ENCODE data around the gene YPEL5.

Gene YPEL5

DNA sequence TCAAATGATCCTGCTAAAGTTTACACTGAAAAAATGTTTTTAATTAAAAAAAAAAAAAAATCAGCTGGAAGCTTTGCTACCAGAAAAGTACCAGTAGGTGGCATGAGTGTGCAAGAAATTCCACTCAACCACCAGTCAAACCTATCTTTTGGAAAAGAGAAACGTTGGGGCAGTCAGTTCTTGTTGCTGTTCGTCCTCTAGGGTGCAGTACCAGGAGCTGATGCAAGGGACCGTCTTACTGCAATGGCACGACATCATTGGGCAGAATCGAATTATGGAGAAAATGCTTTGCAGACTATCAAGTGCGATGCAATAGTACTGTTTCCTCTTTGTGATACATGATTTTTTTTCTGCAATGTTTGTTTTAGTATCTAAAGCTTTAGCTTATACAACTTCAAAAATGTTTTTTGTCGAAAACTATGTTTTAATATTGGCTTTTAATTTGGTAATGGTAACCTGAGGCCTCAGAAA is 18.3 kb downstream of the YPEL5 start:
- peak; percentile 53 for DNase-seq (ENCODE audit: low read depth)

- DNase-seq (ENCODE audit: low read depth), result no peak
Observed at GRCh38 chr2:30165617-30166016, 18.8 kb downstream of the YPEL5 start.

- DNase-seq (ENCODE audit: low read depth), result no peak
Observed at GRCh38 chr2:30172627-30173026, 25.8 kb downstream of the YPEL5 start.

DNA sequence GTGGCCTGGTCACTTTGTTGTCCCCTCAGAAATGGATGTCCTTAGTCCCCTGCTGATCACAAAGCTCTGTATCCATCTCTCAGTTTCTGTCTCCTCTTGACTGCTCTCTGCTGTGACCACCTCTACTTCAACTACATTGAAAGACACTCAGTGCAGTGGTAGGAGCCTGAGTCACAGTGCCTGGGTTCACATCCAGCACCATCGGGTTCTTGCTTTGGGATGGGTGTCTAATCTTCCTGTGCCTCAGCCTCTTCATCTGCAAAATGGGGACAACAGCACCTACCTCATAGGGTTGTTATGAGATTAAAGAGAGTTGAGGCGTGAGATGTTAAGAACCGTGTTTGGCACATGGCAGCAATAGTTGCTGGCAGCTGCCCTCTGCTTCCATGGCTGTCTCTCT is 30.6 kb downstream of the YPEL5 start:
- DNase-seq (ENCODE audit: low read depth), result no peak

GRCh38 chr2:30177956-30178355 is 31.1 kb downstream of the YPEL5 start:
- no peak for DNase-seq (ENCODE audit: low read depth)

GRCh38 chr2:30178618-30179434 is 32.0 kb downstream of the YPEL5 start:
- no peak for DNase-seq (ENCODE audit: low read depth)

- DNase-seq (ENCODE audit: low read depth), result no peak
Observed at GRCh38 chr2:30179536-30179935, 32.7 kb downstream of the YPEL5 start.

- DNase-seq (ENCODE audit: low read depth), result no peak
Observed at GRCh38 chr2:30180226-30180625, 33.4 kb downstream of the YPEL5 start.

DNA sequence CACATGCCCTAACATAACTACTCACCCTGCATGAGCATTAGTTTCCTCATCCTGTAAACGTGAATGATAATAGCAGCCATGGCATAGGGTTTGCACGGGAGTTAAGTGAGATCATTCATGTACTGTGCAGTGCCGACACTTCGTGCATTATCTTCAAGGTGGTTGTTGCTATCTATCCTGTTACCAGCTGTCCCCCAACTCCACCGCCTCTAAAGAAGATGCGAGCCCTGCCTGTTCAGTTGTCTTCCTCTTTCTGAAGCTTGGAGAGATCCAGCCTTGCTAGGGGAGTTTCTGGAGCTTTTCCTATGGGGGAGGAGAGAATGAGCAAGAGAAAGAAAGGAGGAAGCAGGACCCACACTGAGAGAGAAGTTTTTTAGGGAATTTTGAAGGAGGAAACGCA is 34.4 kb downstream of the YPEL5 start:
- no peak for DNase-seq (ENCODE audit: low read depth)

DNA sequence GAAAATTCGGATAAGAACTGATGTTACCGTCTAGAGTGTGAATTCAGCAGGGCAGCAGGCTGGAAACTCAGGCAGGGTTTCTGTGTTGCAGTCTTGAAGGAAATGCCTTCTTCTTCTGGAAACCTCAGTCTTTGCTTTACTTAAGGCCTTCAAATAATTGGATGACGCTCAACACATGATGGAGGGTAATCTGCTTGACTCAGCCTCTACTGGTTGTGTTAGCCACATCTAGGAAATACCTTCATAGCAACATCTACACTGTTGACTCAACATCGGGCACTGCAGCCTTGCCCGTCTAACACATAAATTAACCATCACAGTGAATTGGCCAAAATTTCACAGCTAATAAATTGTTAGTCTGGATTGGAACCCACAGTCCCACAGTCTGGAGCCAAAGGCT is 37.2 kb downstream of the YPEL5 start:
- DNase-seq (ENCODE audit: low read depth), result no peak

GRCh38 chr2:30185178-30185577 is 38.4 kb downstream of the YPEL5 start:
- no peak for DNase-seq (ENCODE audit: low read depth)

DNA sequence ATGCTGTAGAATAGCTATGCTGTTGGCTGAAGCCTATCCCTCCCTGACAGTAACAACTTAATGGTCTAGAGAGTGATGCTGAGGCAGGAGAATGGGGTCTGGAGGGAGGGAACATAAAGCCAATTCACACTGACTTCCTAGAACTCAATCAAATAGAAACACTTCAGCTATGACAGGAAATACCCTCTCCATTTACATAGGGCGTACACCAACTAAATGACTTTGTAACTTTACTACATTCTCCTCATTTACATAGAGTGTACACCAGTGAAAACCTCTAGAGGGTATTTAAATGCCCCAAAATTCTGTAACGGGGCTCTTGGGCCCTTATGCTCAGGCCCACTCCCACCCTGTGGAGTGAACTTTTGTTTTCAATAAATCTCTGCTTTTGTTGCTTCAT is 41.5 kb downstream of the YPEL5 start:
- no peak for DNase-seq (ENCODE audit: low read depth)

DNA sequence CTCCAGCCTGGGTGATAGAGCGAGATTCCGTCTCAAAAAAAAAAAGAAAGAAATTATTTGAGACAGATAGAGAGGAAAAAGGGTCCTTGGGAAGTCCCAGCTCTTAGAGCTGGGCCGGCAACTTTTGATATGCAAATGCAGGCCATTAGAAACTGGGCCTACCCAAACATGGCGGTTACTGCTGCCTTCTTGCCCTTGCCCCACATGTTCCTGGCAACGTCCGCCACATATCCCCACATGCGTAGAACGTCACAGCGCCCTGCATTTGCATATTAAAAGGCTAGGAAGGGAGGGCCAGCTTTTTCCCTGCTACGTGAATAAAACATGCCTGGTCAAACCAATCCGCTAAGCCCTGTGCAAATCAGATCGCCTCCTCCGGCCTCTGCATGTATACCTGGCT is 43.8 kb downstream of the YPEL5 start:
- DNase-seq (ENCODE audit: low read depth), result no peak

DNA sequence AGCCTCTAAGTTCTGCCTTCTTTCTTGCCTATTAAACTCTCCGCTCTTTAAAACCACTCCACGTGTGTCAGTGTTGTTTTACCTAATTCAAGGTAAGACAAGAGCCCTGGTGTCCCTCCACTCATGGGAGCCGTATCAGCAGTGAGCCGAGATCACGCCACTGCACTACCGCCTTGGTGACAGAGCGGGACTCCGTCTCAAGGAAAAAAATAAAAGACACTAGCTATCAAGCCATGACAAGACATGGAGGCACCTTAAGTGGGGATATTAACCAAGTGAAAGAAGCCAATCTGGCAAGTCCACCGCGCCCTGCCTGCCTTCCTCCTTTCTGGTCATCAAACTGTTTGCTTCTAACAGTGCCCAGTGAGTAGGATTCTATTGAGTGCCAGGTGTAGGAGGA is 44.3 kb downstream of the YPEL5 start:
- DNase-seq (ENCODE audit: low read depth), result no peak

GRCh38 chr2:30191819-30192271 is 45.0 kb downstream of the YPEL5 start:
- DNase-seq (ENCODE audit: low read depth), result no peak

GRCh38 chr2:30192314-30192713 is 45.5 kb downstream of the YPEL5 start:
- DNase-seq (ENCODE audit: low read depth), result no peak

- DNase-seq (ENCODE audit: low read depth), result no peak
Observed at GRCh38 chr2:30193104-30193681, 46.4 kb downstream of the YPEL5 start.

DNA sequence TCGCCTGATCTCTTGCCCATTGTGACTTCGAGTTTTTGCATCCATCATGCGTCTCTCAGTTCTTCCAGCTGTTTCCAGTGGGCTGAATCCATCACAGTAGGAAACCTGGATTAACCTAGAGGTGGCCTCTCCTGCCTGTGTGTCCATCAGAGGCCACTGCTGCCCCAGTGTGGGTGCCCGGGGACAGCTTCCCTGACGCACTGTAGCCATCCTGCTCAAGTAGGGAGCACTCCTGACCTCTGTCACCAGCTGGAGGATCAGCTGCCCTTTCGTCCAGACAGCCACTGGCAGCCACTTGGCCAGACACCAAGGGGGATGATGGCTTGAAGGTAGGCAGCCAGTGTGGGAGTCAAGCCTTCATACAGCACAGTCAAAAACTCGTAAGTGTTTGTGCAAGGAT is 47.6 kb downstream of the YPEL5 start:
- no peak for DNase-seq (ENCODE audit: low read depth)

DNA sequence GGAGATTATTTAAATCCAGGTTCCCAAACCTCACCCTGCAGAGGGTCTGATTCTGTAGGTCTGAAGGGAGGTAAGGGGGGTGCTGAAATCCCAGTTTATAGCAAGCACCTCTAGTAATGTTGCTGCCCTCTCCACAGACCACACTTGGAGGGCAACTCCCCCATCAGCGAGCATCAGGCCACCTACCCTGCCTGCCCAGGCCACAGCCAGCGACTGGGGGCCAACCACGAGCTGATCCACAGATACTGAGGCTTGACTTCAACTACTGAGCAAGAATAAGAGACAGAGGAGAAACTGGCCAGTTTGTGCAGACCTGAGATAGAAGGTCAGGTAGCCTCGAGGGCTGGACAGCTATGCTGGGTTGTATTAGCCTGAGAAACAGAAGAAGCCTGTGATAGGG is 48.2 kb downstream of the YPEL5 start:
- DNase-seq (ENCODE audit: low read depth), result no peak

GRCh38 chr2:30197570-30198192 is 50.9 kb downstream of the YPEL5 start:
- DNase-seq (ENCODE audit: low read depth), result no peak

DNA sequence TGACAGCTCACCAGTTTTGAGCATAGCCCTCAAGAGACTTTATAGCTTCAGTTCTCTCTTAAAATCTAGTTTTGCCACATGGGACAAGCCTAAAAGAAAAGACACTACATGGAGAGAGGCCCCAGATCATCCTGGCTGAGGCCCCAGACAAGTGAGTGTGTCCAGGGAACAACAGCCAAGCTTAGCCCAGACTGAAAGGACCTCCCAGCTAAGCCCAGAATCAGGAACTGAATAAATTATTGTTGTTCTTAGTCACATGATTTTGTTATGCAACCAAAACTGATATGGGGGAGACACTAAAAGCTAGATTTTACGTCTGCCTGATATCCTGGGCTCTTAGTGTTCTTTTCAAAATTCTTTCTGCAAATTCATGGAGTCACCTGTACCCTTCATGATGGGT is 55.2 kb downstream of the YPEL5 start:
- no peak for DNase-seq (ENCODE audit: low read depth)

DNA sequence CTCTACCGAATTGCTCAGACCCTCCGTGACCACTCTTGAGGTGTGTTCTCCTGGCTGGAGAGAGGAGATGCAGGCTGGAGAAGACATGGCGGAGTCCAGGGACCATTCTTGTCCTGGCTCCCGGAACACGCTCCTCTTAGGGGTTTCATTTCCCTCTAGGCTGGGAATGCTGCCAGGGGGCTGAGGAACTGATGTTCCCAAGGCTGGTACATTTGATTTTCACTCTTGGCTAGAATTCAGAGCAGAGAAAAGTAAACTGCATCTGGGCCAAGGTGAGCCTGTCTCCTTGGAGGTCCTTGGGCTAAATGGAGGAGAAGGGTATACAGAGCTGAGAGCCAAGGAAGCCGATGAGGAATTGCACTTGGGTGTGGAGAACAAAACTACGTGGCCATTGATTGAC is 56.3 kb downstream of the YPEL5 start:
- DNase-seq (ENCODE audit: low read depth), result no peak

- no peak for DNase-seq (ENCODE audit: low read depth)
Observed at GRCh38 chr2:30204281-30204680, 57.5 kb downstream of the YPEL5 start.

Measured in stimulated activated CD4-positive, alpha-beta T cell treated with anti-CD3 and anti-CD28 coated beads, Interleukin-2, amount 100 ng/mL, for 4 hours (primary cell).